ENCODE results near the gene CYYR1.

DNA sequence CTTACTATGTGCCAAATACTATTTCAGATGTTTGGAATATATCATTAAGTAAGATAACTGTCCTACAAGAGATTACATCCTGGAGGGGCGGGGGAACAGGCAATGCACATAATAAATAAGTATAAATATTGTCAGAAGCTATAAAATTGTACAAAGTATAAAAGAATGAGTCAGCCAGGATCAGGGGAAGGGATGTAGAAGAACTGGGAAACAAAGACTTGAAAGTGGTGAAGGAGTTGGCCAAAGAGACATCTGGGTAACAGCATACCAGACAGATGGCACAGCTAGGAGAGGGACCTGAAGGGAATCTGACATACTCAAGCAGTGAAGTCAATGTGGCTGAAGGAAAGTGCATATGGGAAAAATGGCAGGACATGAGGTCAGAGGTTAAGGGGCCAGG is 53.9 kb downstream of the CYYR1 start:
- TF ChIP-seq, protein P1, sequence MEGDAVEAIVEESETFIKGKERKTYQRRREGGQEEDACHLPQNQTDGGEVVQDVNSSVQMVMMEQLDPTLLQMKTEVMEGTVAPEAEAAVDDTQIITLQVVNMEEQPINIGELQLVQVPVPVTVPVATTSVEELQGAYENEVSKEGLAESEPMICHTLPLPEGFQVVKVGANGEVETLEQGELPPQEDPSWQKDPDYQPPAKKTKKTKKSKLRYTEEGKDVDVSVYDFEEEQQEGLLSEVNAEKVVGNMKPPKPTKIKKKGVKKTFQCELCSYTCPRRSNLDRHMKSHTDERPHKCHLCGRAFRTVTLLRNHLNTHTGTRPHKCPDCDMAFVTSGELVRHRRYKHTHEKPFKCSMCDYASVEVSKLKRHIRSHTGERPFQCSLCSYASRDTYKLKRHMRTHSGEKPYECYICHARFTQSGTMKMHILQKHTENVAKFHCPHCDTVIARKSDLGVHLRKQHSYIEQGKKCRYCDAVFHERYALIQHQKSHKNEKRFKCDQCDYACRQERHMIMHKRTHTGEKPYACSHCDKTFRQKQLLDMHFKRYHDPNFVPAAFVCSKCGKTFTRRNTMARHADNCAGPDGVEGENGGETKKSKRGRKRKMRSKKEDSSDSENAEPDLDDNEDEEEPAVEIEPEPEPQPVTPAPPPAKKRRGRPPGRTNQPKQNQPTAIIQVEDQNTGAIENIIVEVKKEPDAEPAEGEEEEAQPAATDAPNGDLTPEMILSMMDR (IDR thresholded peaks at IDR 0.05): no peak
- TF ChIP-seq EP300 (IDR thresholded peaks at IDR 0.05) (no peak), POLR2A (IDR thresholded peaks at IDR 0.05) (no peak)

All from suprapubic skin (tissue), 3 donors.